Uterus (tissue), 2 donors: Measurements from ENCODE around the gene TOR3A.

Source experiments
- CTCF ChIP-seq, 4 experiments: fragments of 200-600 bp in 2 of 4; fragments of 450-650 bp in 2 of 4; sonication (generic) in 2 of 4; IDR thresholded peaks; one replicate each; pipeline ENCODE4 v1.5.1; 2016 to 2019; ENCODE audit warnings: antibody characterized with exemption in 4 of 4, mild to moderate bottlenecking in 2 of 4, moderate library complexity in 1 of 4
- POLR2A ChIP-seq, 2 donors: fragments of 450-650 bp; IDR thresholded peaks; one replicate each; pipeline ENCODE4 v1.6.1; 2016; ENCODE audit warnings: antibody characterized with exemption in 2 of 2, mild to moderate bottlenecking in 1 of 2, moderate library complexity in 1 of 2

- no peak for TF ChIP-seq POLR2A (IDR thresholded peaks at IDR 0.05)
- TF ChIP-seq CTCF (IDR thresholded peaks at IDR 0.05): no peak
Observed at GRCh38 chr1:179082333-179082998, 596 bp downstream of the TOR3A start.
